ENCODE measurements around the gene ACP1.

- TF ChIP-seq CTCF (IDR thresholded peaks at IDR 0.05; ENCODE audit: low read depth, low read length, poor library complexity, severe bottlenecking) (no peak), EZH2phosphoT487 (IDR thresholded peaks at IDR 0.05; ENCODE audit: borderline replicate concordance, low read length) (no peak)
These were observed 3.6 kb downstream of the ACP1 start for GRCh38 chr2:268323-268722.

All from DOHH2 (cell line).